Muscle of back (tissue), 13 donors: ENCODE measurements around the gene NUBP1. TPM values are rescaled to one million over a fixed set of nuclear protein-coding genes. Genes with fewer than 3 reads are reported as not detected.
"Not testable (repeated sequence)": the region's sequence is repeated elsewhere in the genome, so short reads cannot be mapped to it uniquely, and the experiment has no call there.

ENCODE experiments used
- DNase-seq, 3 donors: peaks; one replicate each; pipeline versions ENCODE4 v3.0.0 to v3.0.0-alpha.2; 2013
- long read RNA-seq, 9 donors: transcript quantifications; one replicate each; lab custom pipeline, GENCODE V29; 2026
- polyA plus RNA-seq, 10 donors: library from polyadenylated mRNA; unstranded; fragments of 120-200 nt; gene quantifications; one replicate each; pipeline ENCODE4 v1.2.1, GENCODE V29; 2013; ENCODE audit not compliant: insufficient read length in 10 of 10

The NUBP1 gene
- 10 to 100 TPM; 25.8 to 32.1 (median 28.8) TPM for polyA plus RNA-seq
- long read RNA-seq, donor 1, transcript NUBP1-201 (11 exons, 1,228 nt): major isoform, 6 of 6 reads
- long read RNA-seq, donor 1, partial matches to known transcripts: 0 of 6 reads
- long read RNA-seq, donor 1, other reads (novel, unspliced or antisense): 0 of 6 reads
- long read RNA-seq, donor 2, transcript NUBP1-201 (11 exons, 1,228 nt): major isoform, 8 of 9 reads
- long read RNA-seq, donor 2, partial matches to known transcripts: 0 of 9 reads
- long read RNA-seq, donor 2, other reads (novel, unspliced or antisense): 0 of 9 reads
- long read RNA-seq, donor 3: 0 reads
- long read RNA-seq, donor 4, partial matches to known transcripts: 5 of 8 reads
- long read RNA-seq, donor 4, other reads (novel, unspliced or antisense): 0 of 8 reads
- long read RNA-seq, donor 5, transcript NUBP1-201 (11 exons, 1,228 nt): major isoform, 7 of 8 reads
- long read RNA-seq, donor 5, partial matches to known transcripts: 0 of 8 reads
- long read RNA-seq, donor 5, other reads (novel, unspliced or antisense): 0 of 8 reads
- long read RNA-seq, donor 6, transcript NUBP1-201 (11 exons, 1,228 nt): major isoform, 13 of 13 reads
- long read RNA-seq, donor 6, partial matches to known transcripts: 0 of 13 reads
- long read RNA-seq, donor 6, other reads (novel, unspliced or antisense): 0 of 13 reads
- long read RNA-seq, donor 7, transcript NUBP1-201 (11 exons, 1,228 nt): major isoform, 6 of 6 reads
- long read RNA-seq, donor 7, partial matches to known transcripts: 0 of 6 reads
- long read RNA-seq, donor 7, other reads (novel, unspliced or antisense): 0 of 6 reads
- long read RNA-seq, donor 8, partial matches to known transcripts: 0 of 3 reads
- long read RNA-seq, donor 8, other reads (novel, unspliced or antisense): 0 of 3 reads
- long read RNA-seq, donor 9, partial matches to known transcripts: 0 of 1 reads
- long read RNA-seq, donor 9, other reads (novel, unspliced or antisense): 0 of 1 reads

- peak; percentile 98 to 100 (median 99) for DNase-seq
Measured at GRCh38 chr16:10743610-10744369, at the start of gene NUBP1. TSS of gene NUBP1 (plus strand) at chr16:10743842. CDS start at chr16:10743864, 22 bp downstream.

GRCh38 chr16:10693889-10694288 lies 49.8 kb upstream of the NUBP1 start:
- no peak for DNase-seq

- no peak for DNase-seq
Measured at GRCh38 chr16:10694306-10694705, 49.3 kb upstream of the NUBP1 start.

GRCh38 chr16:10694830-10695229 lies 48.8 kb upstream of the NUBP1 start, which contains the start of gene TEKT5:
TSS of gene TEKT5 (minus strand) at chr16:10694930. CDS start at chr16:10694873, 57 bp downstream.
- DNase-seq: no peak

GRCh38 chr16:10699756-10700155 lies 43.9 kb upstream of the NUBP1 start:
- no peak for DNase-seq

- no peak for DNase-seq
Measured at GRCh38 chr16:10708969-10709368, 34.7 kb upstream of the NUBP1 start.

- peak in 1 of 3 donors; percentile 60 for DNase-seq
Measured at GRCh38 chr16:10728003-10728887, 15.4 kb upstream of the NUBP1 start.

- no peak for DNase-seq
Measured at GRCh38 chr16:10729104-10730048, 14.3 kb upstream of the NUBP1 start.

GRCh38 chr16:10731790-10732189 lies 11.9 kb upstream of the NUBP1 start:
- no peak for DNase-seq

GRCh38 chr16:10737068-10737625 lies 6.5 kb upstream of the NUBP1 start:
- DNase-seq: peak; percentile 70 to 86 (median 81)

- peak in 2 of 3 donors; percentile 60 to 76 for DNase-seq
Measured at GRCh38 chr16:10738231-10739077, 5.2 kb upstream of the NUBP1 start.

GRCh38 chr16:10740000-10740844 lies 3.4 kb upstream of the NUBP1 start:
- no peak for DNase-seq

- DNase-seq: no peak
Measured at GRCh38 chr16:10740845-10741208, 2.8 kb upstream of the NUBP1 start.

GRCh38 chr16:10741249-10741648 lies 2.4 kb upstream of the NUBP1 start:
- not testable (repeated sequence) for DNase-seq

GRCh38 chr16:10741844-10742243 lies 1.8 kb upstream of the NUBP1 start:
- DNase-seq: peak in 1 of 3 donors; percentile 33

- DNase-seq: no peak
Measured at GRCh38 chr16:10743227-10743609, 424 bp upstream of the NUBP1 start.
